A673 (cell line): Measurements from ENCODE around the gene CEBPE. TPM values are rescaled to one million over a fixed set of nuclear protein-coding genes. Genes with fewer than 3 reads are reported as not detected.

Experiments
- BruUV-seq: library from RNA; stranded (reverse); fragments of 400-500 nt; replicated peaks from 2 replicates; lab custom pipeline; 2021; lab: Mats Ljungman, UMichigan
- CTCF ChIA-PET: fragments of 300-600 bp; sonication (Branson Sonifier 250); formaldehyde crosslinking; loops from one replicate; lab custom pipeline; 2022; ENCODE audit warnings: antibody characterized with exemption; lab: Charles Lee
- POLR2A ChIA-PET: fragments of 300-600 bp; sonication (Branson Sonifier 250); formaldehyde crosslinking; loops from one replicate; lab custom pipeline; 2022; ENCODE audit warnings: antibody characterized with exemption; ENCODE audit not compliant: low non-redundant PET; lab: Charles Lee
- DNase-seq: peaks from one replicate; pipeline ENCODE4 v3.0.0-alpha.2; 2015; ENCODE audit warnings: low spot score
- H3K27ac ChIP-seq: fragments of 200-600 bp; sonication (generic); 2 replicates; pipeline ENCODE4 v1.5.1; 2016; ENCODE audit warnings: mixed run types, low read depth, mild to moderate bottlenecking, mixed read lengths, antibody characterized with exemption, low read length; ENCODE audit not compliant: poor library complexity, severe bottlenecking
- H3K27me3 ChIP-seq: fragments of 200-600 bp; sonication (generic); replicated peaks from 2 replicates; pipeline ENCODE4 v1.6.1; 2017; ENCODE audit warnings: mixed run types, low read depth, mild to moderate bottlenecking, mixed read lengths, antibody characterized with exemption, low read length; ENCODE audit not compliant: insufficient read depth, poor library complexity
- H3K36me3 ChIP-seq: fragments of 200-600 bp; sonication (generic); 2 replicates; pipeline ENCODE4 v1.6.1; 2016; ENCODE audit warnings: mixed run types, mild to moderate bottlenecking, mixed read lengths, antibody characterized with exemption, low read length; ENCODE audit not compliant: insufficient read depth, poor library complexity, severe bottlenecking
- H3K4me1 ChIP-seq: fragments of 200-600 bp; sonication (generic); 2 replicates; pipeline ENCODE4 v1.6.1; 2017; ENCODE audit warnings: mixed run types, mild to moderate bottlenecking, mixed read lengths, antibody characterized with exemption, low read length; ENCODE audit not compliant: insufficient read depth, poor library complexity, severe bottlenecking
- H3K4me3 ChIP-seq: fragments of 200-600 bp; sonication (generic); 2 replicates; pipeline ENCODE4 v1.5.1; 2016; ENCODE audit warnings: low read depth, mixed run types, mild to moderate bottlenecking, mixed read lengths, low read length; ENCODE audit not compliant: poor library complexity, severe bottlenecking
- H3K9me3 ChIP-seq: fragments of 200-600 bp; sonication (generic); 2 replicates; pipeline ENCODE4 v1.6.1; 2016; ENCODE audit warnings: mixed run types, low read depth, mild to moderate bottlenecking, mixed read lengths, antibody characterized with exemption, low read length; ENCODE audit not compliant: poor library complexity, severe bottlenecking
- EZH2 ChIP-seq: fragments of 200-600 bp; sonication (generic); IDR thresholded peaks from 2 replicates; pipeline ENCODE4 v1.6.1; 2017; ENCODE audit warnings: borderline replicate concordance, low read depth, mild to moderate bottlenecking, mixed read lengths, antibody characterized with exemption, low read length; ENCODE audit not compliant: poor library complexity, severe bottlenecking
- intact Hi-C: fragments of 100-400 bp; cut with micrococcal nuclease; formaldehyde crosslinking; loops from one replicate; pipeline ENCODE4 v1.10.0; 2022; ENCODE audit not compliant: unreplicated experiment
- total RNA-seq: library from RNA; stranded (reverse); gene quantifications from 2 replicates; pipeline ENCODE4 v1.2.3, GENCODE V29; 2021
- TF ChIP-seq, protein P1 (sequence below): fragments of 300-800, 200-600 bp; sonication (generic); conservative IDR thresholded peaks from 2 replicates; pipeline ENCODE4 v1.5.1; 2017; ENCODE audit warnings: low read depth, mild to moderate bottlenecking, antibody characterized with exemption, low read length, moderate library complexity, mixed read lengths

The CEBPE gene
- total RNA-seq, 1 experiment from 2014 or later, result not detected

DNA sequence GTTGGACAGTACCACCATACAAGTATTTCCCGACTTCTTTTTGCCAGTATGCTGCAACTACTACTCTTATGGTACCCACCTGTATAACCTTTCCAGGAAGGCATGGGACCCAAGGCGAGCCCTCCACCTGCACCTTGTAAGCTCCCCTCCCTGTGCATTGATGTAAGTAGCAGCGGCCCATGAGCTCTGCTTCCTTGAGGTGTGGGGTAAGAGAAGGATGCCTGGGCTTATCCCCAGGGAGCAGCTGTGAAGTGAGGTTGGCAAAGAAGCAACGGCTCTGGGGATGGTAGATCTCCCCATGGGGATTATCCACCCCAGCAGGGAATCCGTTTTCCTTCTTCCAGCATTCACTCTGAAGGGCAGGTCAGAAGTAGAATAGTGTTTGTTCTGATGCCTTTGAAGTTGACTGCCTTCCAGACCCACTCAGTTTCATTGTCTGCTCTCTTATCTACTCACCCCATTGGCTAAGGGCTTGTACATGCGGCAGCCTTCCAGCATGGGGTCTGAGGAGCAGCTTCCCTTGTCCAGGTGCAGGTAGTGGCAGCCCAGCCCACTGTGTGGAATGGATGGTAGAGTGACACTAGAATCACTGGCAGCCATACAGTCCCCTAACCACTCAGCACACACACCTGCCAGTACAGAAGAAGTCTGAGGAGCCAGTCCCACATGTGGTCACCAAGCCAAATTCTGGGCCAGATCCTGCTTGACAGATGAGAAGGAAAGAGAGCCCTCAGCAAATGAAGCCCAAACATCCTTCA, 17.7 kb downstream of the CEBPE start:
- H3K27me3 ChIP-seq, result no peaks in the 10 kb centered on the region
- H3K27ac ChIP-seq, result no peak overlapping the region
- intact Hi-C loops, result no loop called here
- POLR2A ChIA-PET, result no interaction called here
- peak; percentile 25 for DNase-seq
- no TSS peak for BruUV-seq
- no peak overlapping the region for H3K4me3 ChIP-seq
- peaks cover 17% of the 10 kb centered on the region for H3K36me3 ChIP-seq
- CTCF ChIA-PET, result interaction anchor here (0.8 kb wide), 1 partner anchor 19 kb away, joined by 3 read pairs; no protein-coding TSS in a partner anchor
- no peaks in the 10 kb centered on the region for H3K9me3 ChIP-seq
- peaks cover 22% of the 10 kb centered on the region for H3K4me1 ChIP-seq
- TF ChIP-seq EZH2, result no peak
- TF ChIP-seq, protein P1, sequence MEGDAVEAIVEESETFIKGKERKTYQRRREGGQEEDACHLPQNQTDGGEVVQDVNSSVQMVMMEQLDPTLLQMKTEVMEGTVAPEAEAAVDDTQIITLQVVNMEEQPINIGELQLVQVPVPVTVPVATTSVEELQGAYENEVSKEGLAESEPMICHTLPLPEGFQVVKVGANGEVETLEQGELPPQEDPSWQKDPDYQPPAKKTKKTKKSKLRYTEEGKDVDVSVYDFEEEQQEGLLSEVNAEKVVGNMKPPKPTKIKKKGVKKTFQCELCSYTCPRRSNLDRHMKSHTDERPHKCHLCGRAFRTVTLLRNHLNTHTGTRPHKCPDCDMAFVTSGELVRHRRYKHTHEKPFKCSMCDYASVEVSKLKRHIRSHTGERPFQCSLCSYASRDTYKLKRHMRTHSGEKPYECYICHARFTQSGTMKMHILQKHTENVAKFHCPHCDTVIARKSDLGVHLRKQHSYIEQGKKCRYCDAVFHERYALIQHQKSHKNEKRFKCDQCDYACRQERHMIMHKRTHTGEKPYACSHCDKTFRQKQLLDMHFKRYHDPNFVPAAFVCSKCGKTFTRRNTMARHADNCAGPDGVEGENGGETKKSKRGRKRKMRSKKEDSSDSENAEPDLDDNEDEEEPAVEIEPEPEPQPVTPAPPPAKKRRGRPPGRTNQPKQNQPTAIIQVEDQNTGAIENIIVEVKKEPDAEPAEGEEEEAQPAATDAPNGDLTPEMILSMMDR, result no peak

DNA sequence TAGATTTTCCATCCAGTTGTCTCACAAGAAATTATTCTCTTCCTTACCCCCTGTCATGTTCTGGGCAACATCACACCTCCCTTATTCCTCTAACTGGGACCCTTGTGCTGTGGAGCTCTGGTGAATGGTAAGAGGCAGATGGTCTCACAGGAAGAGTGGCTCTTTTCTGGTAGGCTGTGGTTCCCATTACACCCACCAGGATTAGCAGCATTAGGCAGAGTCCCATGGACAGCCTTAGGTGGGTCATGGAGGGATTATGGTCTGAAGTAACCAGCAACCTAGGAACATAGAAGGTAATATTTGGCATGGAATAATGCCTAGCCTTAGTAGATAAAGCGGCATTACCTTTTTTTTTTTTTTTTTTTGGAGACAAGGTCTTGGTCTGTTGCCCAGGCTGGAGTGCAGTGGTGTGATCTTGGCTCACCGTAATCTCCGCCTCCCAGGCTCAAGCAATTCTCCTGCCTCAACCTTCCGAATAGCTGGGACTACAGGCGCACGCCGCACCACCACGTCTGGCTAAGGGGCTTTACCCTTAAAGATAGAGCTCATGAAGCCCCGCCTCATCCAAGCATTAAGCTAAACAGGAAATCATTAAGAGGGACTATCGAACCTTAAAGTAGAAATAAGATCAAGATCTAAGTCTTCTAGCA, 19.7 kb downstream of the CEBPE start:
- CTCF ChIA-PET, result interaction anchor here (0.7 to 1.5 kb wide), 4 partner anchors 10 to 30 kb away, joined by 3 to 5 read pairs (median 4); no protein-coding TSS in a partner anchor

DNA sequence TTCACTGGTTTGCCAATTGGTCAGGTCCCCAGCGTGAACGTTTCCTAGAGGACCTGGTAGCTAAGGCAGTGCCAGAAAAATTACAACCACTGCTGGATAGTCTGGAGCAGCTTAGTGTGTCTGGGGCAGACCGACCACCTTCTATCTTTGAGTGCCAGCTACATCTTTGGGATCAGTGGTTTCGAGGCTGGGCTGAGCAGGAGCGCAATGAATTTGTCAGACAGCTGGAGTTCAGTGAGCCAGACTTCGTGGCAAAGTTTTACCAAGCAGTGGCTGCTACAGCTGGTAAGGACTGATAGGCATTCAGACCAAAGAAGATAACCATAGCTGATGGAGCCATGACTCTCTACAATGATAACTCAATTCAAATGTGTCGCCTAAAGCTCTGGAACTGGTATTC, 21.3 kb downstream of the CEBPE start:
- Histone ChIP-seq H3K9me3 (no peaks in the 10 kb centered on the region), H3K4me1 (peaks cover 34% of the 10 kb centered on the region), H3K36me3 (peaks cover 26% of the 10 kb centered on the region), H3K27ac (no peak overlapping the region), H3K4me3 (no peak overlapping the region), H3K27me3 (no peaks in the 10 kb centered on the region)
- TF ChIP-seq, protein P1, result no peak
- TF ChIP-seq EZH2, result no peak
- ChIA-PET POLR2A (no interaction called here), CTCF (no interaction called here)
- no peak for DNase-seq
- no TSS peak for BruUV-seq
- intact Hi-C loops, result no loop called here

More for the DNA sequence above, 19.7 kb downstream of the CEBPE start:
- no peak overlapping the region for H3K4me3 ChIP-seq
- H3K27ac ChIP-seq, result no peak overlapping the region
- H3K27me3 ChIP-seq, result no peaks in the 10 kb centered on the region
- POLR2A ChIA-PET, result no interaction called here
- no TSS peak for BruUV-seq
- H3K36me3 ChIP-seq, result peaks cover 17% of the 10 kb centered on the region
- H3K4me1 ChIP-seq, result peaks cover 22% of the 10 kb centered on the region
- intact Hi-C loops, result no loop called here
- TF ChIP-seq, protein P1, result no peak
- TF ChIP-seq EZH2, result no peak
- DNase-seq, result no peak
- H3K9me3 ChIP-seq, result no peaks in the 10 kb centered on the region
